ENCODE data around the gene SLC10A2.

DNA sequence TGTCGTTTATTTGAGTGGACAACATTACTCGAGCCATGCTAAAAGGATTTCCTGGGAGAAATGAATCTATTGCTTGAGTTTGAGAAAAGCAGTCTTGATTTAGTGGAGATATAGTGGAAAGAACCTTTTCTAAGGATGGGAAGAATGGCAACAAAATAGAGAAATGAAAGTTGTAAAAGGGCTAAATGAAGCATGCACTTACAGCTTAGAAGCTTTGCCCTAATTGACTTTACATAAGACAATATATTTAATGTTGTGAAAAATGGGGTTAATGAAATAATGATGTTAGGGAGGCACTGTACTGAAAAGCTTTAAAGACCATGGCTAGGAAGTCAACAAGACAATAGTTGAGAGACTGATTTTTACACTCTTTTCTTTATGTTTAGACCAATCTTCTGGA, 35.4 kb downstream of the SLC10A2 start:
- TF ChIP-seq, protein P1, sequence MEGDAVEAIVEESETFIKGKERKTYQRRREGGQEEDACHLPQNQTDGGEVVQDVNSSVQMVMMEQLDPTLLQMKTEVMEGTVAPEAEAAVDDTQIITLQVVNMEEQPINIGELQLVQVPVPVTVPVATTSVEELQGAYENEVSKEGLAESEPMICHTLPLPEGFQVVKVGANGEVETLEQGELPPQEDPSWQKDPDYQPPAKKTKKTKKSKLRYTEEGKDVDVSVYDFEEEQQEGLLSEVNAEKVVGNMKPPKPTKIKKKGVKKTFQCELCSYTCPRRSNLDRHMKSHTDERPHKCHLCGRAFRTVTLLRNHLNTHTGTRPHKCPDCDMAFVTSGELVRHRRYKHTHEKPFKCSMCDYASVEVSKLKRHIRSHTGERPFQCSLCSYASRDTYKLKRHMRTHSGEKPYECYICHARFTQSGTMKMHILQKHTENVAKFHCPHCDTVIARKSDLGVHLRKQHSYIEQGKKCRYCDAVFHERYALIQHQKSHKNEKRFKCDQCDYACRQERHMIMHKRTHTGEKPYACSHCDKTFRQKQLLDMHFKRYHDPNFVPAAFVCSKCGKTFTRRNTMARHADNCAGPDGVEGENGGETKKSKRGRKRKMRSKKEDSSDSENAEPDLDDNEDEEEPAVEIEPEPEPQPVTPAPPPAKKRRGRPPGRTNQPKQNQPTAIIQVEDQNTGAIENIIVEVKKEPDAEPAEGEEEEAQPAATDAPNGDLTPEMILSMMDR (IDR thresholded peaks at IDR 0.05) = no peak
- TF ChIP-seq POLR2A (IDR thresholded peaks at IDR 0.05) (no peak), EP300 (IDR thresholded peaks at IDR 0.05) (no peak)

Data from tibial nerve (tissue), 4 donors.